ENCODE measurements around the gene RHEBL1.

Gene RHEBL1

DNA sequence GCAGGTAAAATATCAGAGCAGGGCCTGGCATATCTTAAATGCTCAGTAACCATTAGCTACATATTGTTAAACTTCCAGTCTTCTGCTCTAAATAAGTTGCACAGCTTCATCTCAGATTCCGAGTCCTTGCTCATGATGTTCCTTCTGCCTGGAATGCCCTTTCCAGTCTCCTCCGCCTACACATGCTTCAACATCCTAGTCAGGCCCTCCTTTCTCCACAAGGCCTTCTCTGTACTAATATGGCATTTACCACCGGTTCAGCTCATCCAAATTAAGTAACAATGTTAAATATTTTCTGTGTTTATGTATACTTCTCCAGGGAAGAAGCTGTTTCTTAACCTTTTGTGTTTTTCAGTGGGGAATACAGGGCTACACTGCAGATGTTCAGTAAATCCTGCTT lies 16.3 kb upstream of the RHEBL1 start:
- DNase-seq (ENCODE audit: extremely low read depth, insufficient read length): no peak
- no peaks in the 10 kb centered on the region for H3K36me3 ChIP-seq (ENCODE audit: control insufficient read depth, insufficient read depth, low read length)
- TF ChIP-seq, protein P1, sequence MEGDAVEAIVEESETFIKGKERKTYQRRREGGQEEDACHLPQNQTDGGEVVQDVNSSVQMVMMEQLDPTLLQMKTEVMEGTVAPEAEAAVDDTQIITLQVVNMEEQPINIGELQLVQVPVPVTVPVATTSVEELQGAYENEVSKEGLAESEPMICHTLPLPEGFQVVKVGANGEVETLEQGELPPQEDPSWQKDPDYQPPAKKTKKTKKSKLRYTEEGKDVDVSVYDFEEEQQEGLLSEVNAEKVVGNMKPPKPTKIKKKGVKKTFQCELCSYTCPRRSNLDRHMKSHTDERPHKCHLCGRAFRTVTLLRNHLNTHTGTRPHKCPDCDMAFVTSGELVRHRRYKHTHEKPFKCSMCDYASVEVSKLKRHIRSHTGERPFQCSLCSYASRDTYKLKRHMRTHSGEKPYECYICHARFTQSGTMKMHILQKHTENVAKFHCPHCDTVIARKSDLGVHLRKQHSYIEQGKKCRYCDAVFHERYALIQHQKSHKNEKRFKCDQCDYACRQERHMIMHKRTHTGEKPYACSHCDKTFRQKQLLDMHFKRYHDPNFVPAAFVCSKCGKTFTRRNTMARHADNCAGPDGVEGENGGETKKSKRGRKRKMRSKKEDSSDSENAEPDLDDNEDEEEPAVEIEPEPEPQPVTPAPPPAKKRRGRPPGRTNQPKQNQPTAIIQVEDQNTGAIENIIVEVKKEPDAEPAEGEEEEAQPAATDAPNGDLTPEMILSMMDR (IDR thresholded peaks at IDR 0.05; ENCODE audit: insufficient read depth, low read length, poor library complexity, severe bottlenecking): no peak
- H3K4me3 ChIP-seq (replicated peaks; ENCODE audit: low read depth, low read length): no peak overlapping the region
- peaks cover 1% of the 10 kb centered on the region; the same call in 1 of the 2 replicates for H3K27me3 ChIP-seq (replicated peaks; ENCODE audit: control insufficient read depth, insufficient read depth, low read length)

DNA sequence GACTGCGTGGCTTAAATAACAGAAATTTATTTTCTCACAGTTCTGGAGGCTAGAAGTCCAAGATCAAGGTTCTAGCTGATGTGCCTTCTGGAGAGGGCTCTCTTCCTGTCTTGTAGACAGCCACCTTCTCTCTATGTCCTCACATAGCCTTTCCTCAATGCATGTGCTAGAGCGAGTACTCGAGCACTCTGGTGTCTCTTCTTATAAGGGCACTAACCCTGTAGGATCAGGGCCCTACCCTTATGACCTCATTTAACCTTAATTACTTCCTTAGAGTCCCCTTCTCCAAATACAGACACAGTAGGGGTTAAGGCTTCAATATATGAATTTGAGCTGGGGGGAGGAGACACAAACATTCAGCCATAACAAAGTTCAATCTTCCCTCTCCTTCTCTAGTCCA lies 14.7 kb upstream of the RHEBL1 start:
- H3K27me3 ChIP-seq (replicated peaks; ENCODE audit: control insufficient read depth, insufficient read depth, low read length): peaks cover 1% of the 10 kb centered on the region; the same call in 1 of the 2 replicates

DNA sequence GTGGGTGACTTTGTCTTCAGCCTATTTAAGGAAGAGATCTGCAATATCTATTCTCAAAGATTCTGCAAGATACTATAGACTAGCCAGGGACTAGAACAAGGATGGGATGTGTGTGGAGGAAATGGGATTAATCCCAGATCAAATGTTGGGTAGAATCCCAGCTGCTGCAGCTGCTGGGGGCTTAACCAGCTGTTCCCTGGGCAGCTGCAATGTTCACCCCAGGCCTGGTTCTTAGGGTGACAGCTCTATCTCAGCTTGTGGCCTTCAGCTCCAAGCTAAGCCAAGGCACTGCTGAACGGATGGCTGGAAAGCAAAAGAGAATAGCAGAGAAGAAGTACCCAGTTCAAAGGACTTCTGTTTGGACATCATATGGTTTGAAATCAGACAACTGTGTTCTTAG lies 10.0 kb upstream of the RHEBL1 start:
- Histone ChIP-seq H3K36me3 (ENCODE audit: control insufficient read depth, insufficient read depth, low read length) (no peaks in the 10 kb centered on the region), H3K4me3 (replicated peaks; ENCODE audit: low read depth, low read length) (no peak overlapping the region), H3K27me3 (replicated peaks; ENCODE audit: control insufficient read depth, insufficient read depth, low read length) (no peaks in the 10 kb centered on the region; the same call in 1 of the 2 replicates)
- TF ChIP-seq, protein P1 (IDR thresholded peaks at IDR 0.05; ENCODE audit: insufficient read depth, low read length, poor library complexity, severe bottlenecking): no peak
- no peak for DNase-seq (ENCODE audit: extremely low read depth, insufficient read length)

More for the DNA sequence above, 14.7 kb upstream of the RHEBL1 start:
- no peak for DNase-seq (ENCODE audit: extremely low read depth, insufficient read length)
- TF ChIP-seq, protein P1 (IDR thresholded peaks at IDR 0.05; ENCODE audit: insufficient read depth, low read length, poor library complexity, severe bottlenecking): no peak
- Histone ChIP-seq H3K4me3 (replicated peaks; ENCODE audit: low read depth, low read length) (no peak overlapping the region), H3K36me3 (ENCODE audit: control insufficient read depth, insufficient read depth, low read length) (no peaks in the 10 kb centered on the region)

DNA sequence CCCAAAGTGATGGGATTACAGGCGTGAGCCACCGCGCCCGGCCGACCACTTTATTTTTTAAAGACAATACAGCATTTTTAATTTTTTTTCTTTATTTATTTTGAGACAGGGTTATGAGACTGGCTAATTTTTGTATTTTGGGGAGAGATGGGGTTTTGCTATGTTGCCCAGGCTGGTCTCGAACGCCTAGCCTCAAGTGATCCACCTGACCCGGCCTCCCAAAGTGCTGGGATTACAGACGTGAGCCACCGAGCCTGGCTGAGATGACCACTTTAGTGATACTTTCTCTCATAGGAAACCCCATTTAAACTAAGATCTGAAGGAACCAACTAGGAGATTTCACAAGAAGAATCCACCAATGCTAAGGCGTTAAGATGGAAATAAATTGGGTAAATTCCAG lies 1.2 kb upstream of the RHEBL1 start:
- H3K4me3 ChIP-seq (replicated peaks; ENCODE audit: low read depth, low read length): no peak overlapping the region
- no peaks in the 10 kb centered on the region for H3K27me3 ChIP-seq (replicated peaks; ENCODE audit: control insufficient read depth, insufficient read depth, low read length)
- TF ChIP-seq, protein P1 (IDR thresholded peaks at IDR 0.05; ENCODE audit: insufficient read depth, low read length, poor library complexity, severe bottlenecking): no peak
- DNase-seq (ENCODE audit: extremely low read depth, insufficient read length): no peak
- peaks cover 2% of the 10 kb centered on the region for H3K36me3 ChIP-seq (ENCODE audit: control insufficient read depth, insufficient read depth, low read length)

DNA sequence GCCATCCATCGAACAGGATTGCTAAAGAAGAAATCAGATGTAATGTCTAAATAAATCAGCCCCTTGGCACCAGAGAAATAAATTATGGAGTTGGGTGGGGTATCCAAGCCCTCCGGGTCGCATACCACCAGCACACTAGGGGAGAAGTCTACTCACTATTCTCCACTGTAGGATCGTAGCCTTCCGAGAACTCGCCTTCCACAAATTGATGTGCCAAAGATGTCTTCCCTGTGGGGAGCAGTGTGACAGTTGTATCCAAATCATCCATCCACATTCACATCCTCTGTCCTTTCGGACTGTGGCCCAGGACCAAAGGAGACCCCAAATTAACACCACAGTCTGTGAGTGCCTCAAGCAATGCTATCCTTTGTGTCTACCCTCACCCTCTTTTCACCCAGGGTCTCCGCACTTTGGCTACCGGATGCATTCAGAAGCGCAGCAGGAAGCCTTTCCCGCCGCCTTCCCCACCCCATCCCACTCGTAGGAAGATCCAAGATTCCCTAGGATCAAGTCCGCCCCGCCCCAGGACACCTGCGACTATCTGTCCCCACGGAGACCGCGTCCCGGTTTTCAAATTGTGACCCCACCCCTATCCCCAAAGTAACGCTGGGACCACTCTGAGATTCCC lies 786 bp downstream of the RHEBL1 start:
- Histone ChIP-seq H3K27me3 (replicated peaks; ENCODE audit: control insufficient read depth, insufficient read depth, low read length) (no peaks in the 10 kb centered on the region), H3K36me3 (ENCODE audit: control insufficient read depth, insufficient read depth, low read length) (peaks cover 4% of the 10 kb centered on the region), H3K4me3 (replicated peaks; ENCODE audit: low read depth, low read length) (peak overlapping the region; percentile 81)
- DNase-seq (ENCODE audit: extremely low read depth, insufficient read length): no peak
- TF ChIP-seq, protein P1 (IDR thresholded peaks at IDR 0.05; ENCODE audit: insufficient read depth, low read length, poor library complexity, severe bottlenecking): no peak

DNA sequence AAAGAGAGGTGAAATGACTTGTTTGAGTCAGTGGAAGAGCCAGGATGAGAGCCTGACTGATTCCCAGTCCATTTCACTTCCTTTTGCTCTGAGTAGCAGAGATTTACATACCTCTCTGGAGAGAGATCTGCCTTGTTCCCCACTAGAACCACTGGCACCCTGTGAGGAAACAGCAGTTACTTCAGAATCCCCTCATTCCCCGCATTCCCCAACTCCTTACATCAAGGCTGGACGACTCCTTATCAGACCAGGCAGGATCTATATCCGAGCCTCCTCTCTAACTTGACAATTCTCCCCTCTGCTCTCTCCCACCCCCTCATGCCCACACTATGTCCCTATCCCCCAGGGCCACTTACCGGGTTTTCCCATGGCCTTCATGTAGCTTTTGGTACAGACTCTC lies 3.7 kb downstream of the RHEBL1 start:
- H3K4me3 ChIP-seq (replicated peaks; ENCODE audit: low read depth, low read length): no peak overlapping the region
- no peaks in the 10 kb centered on the region for H3K27me3 ChIP-seq (replicated peaks; ENCODE audit: control insufficient read depth, insufficient read depth, low read length)
- peaks cover 4% of the 10 kb centered on the region for H3K36me3 ChIP-seq (ENCODE audit: control insufficient read depth, insufficient read depth, low read length)
- TF ChIP-seq, protein P1 (IDR thresholded peaks at IDR 0.05; ENCODE audit: insufficient read depth, low read length, poor library complexity, severe bottlenecking): no peak
- no peak for DNase-seq (ENCODE audit: extremely low read depth, insufficient read length)
